ENCODE measurements around the gene NRARP. TPM values are rescaled to one million over a fixed set of nuclear protein-coding genes. Genes with fewer than 3 reads are reported as not detected.

NRARP gene
- total RNA-seq, 1 donor from 2014 or later, result 20.7 TPM

DNA sequence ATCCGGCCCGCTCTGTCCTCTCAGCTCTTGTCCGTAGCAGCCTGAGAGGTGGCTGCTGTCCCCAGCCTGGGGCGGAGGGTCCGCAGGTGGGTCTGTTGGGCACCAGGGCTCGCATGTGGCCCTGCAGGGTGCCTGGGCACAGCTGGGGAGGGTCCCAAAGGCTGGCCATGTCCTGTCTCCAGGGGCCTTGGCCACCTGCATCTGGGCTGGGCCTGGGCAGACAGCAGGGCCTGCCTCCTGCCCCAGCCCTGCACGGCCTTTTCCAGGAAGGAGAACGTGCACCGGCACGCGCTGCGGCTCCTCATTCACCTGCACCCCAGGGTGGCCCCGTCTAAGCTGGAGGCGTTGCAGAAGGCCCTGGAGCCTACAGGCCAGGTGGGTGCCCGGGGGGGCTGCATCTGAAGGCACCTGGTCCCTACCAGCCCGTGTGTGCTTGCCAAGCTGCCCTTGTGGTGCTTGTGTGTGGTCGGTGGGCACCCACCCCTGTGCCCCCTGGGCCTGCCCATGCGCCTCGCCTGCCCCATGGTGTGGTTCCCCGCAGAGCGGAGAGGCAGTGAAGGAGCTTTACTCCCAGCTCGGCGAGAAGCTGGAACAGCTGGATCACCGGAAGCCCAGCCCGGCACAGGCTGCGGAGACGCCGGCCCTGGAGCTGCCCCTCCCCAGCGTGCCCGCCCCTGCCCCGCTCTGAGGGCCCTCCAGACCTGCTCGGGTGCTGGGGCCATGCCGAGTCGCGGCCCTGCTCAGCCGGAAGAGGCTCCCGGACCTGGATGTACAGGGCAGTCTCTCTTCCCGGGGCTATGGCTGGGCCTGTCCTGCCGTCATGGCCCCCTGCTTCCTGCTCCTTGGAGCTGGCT is 29.6 kb downstream of the NRARP start:
- Mint-ChIP-seq H3K27me3 (ENCODE audit: insufficient read depth, low read depth) (peaks cover 8% of the 10 kb centered on the region), H3K36me3 (peaks cover 8% of the 10 kb centered on the region), H3K4me1 (peaks cover 14% of the 10 kb centered on the region), H3K27ac (no peak overlapping the region), H3K4me3 (no peak overlapping the region), H3K9me3 (no peaks in the 10 kb centered on the region)
- DNase-seq (ENCODE audit: low spot score), result no peak
- H3K27me3 ChIP-seq, result no peaks in the 10 kb centered on the region
- no peak overlapping the region for H2AFZ ChIP-seq (replicated peaks)
- H3K4me3 ChIP-seq, result no peak overlapping the region
- H4K20me1 ChIP-seq (ENCODE audit: low read depth), result no peaks in the 10 kb centered on the region
- peaks cover 14% of the 10 kb centered on the region for H3F3A ChIP-seq (ENCODE audit: low read depth)
- H3K9me3 ChIP-seq (ENCODE audit: low read depth), result no peaks in the 10 kb centered on the region
- TF ChIP-seq, protein P1, sequence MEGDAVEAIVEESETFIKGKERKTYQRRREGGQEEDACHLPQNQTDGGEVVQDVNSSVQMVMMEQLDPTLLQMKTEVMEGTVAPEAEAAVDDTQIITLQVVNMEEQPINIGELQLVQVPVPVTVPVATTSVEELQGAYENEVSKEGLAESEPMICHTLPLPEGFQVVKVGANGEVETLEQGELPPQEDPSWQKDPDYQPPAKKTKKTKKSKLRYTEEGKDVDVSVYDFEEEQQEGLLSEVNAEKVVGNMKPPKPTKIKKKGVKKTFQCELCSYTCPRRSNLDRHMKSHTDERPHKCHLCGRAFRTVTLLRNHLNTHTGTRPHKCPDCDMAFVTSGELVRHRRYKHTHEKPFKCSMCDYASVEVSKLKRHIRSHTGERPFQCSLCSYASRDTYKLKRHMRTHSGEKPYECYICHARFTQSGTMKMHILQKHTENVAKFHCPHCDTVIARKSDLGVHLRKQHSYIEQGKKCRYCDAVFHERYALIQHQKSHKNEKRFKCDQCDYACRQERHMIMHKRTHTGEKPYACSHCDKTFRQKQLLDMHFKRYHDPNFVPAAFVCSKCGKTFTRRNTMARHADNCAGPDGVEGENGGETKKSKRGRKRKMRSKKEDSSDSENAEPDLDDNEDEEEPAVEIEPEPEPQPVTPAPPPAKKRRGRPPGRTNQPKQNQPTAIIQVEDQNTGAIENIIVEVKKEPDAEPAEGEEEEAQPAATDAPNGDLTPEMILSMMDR (IDR thresholded peaks at IDR 0.05), result no peak
- TF ChIP-seq EZH2 (IDR thresholded peaks at IDR 0.05) (no peak), EZH2phosphoT487 (IDR thresholded peaks at IDR 0.05) (no peak)
- H3K4me2 ChIP-seq, result no peak overlapping the region
- H3K36me3 ChIP-seq, result no peaks in the 10 kb centered on the region
- H3K9ac ChIP-seq, result no peak overlapping the region
- H3K79me2 ChIP-seq (ENCODE audit: low read depth), result no peaks in the 10 kb centered on the region
- H3K27ac ChIP-seq, result no peak overlapping the region
- peaks cover 14% of the 10 kb centered on the region for H3K4me1 ChIP-seq

DNA sequence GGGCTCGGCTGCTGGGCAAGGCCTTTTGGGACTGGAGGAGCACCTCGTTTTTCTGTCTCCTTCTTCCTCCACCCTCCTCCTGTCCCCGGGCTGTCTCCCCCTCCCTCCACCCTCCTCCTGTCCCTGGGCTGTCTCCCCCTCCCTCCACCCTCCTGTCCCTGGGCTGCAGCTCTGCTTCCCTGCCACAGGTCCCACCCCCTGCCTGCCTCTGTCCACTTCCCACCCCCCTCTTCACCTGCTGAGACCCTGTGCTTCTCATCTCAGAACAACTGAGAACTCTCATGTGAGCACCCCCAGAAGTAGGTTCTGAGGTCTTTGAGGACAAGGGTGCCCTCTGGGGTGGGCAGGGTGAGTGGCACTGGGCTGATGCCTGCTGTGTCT is 30.4 kb downstream of the NRARP start:
- TF ChIP-seq, protein P1 (IDR thresholded peaks at IDR 0.05), result no peak
- TF ChIP-seq EZH2phosphoT487 (IDR thresholded peaks at IDR 0.05) (no peak), EZH2 (IDR thresholded peaks at IDR 0.05) (no peak)
- no peak overlapping the region for H3K4me2 ChIP-seq
- Mint-ChIP-seq H3K4me1 (peaks cover 10% of the 10 kb centered on the region), H3K9me3 (no peaks in the 10 kb centered on the region), H3K36me3 (peaks cover 8% of the 10 kb centered on the region), H3K27me3 (ENCODE audit: insufficient read depth, low read depth) (peaks cover 8% of the 10 kb centered on the region), H3K27ac (no peak overlapping the region), H3K4me3 (no peak overlapping the region)
- peaks cover 7% of the 10 kb centered on the region for H3F3A ChIP-seq (ENCODE audit: low read depth)
- H4K20me1 ChIP-seq (ENCODE audit: low read depth), result no peaks in the 10 kb centered on the region
- H3K79me2 ChIP-seq (ENCODE audit: low read depth), result no peaks in the 10 kb centered on the region
- H3K27ac ChIP-seq, result no peak overlapping the region
- no peak overlapping the region for H3K9ac ChIP-seq
- H2AFZ ChIP-seq (replicated peaks), result no peak overlapping the region
- no peak for DNase-seq (ENCODE audit: low spot score)
- peaks cover 6% of the 10 kb centered on the region for H3K4me1 ChIP-seq
- no peaks in the 10 kb centered on the region for H3K36me3 ChIP-seq
- H3K4me3 ChIP-seq, result no peak overlapping the region
- H3K9me3 ChIP-seq (ENCODE audit: low read depth), result no peaks in the 10 kb centered on the region
- no peaks in the 10 kb centered on the region for H3K27me3 ChIP-seq

DNA sequence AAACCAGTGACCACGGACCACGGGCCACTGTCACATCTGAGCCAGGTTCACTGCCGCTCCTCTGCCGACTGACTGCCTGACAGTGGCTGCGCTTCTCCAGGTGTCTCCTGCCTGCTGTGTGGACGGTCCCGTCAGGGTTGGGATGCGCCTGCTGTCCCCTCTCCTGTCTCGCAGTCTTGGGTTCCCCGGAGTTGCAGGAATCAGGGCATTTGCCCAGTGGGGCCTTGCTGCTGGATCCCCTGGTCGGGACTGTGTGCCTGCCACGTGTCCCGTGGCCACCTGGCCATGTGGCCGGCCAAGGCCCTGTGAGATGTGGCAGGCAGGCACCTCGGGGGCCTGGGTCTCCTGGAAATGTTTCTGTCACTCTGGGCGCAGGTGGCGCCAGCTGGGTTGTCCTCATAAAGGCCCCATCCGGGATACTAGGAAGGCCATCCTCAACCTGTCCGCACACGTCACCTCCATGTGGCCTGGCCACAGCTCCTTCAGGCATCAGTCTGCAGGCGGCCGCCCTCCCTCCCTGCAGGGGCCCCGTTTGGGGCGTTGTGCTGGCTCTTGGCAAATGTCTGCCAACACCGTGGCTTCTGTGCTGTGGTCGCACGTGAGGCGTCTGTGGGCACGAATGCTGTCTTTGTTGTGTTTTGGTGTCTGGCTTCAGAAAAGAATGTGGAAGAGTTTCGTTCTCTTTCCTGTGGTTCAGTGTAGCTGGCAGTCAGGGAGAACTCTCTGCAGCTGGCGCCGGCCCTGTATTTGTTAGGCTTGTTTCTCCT is 31.0 kb downstream of the NRARP start:
- H3K27ac ChIP-seq, result no peak overlapping the region
- Mint-ChIP-seq H3K27me3 (ENCODE audit: insufficient read depth, low read depth) (peaks cover 8% of the 10 kb centered on the region), H3K27ac (no peak overlapping the region), H3K4me1 (peaks cover 7% of the 10 kb centered on the region), H3K9me3 (no peaks in the 10 kb centered on the region), H3K4me3 (no peak overlapping the region), H3K36me3 (peaks cover 8% of the 10 kb centered on the region)
- H3K79me2 ChIP-seq (ENCODE audit: low read depth), result no peaks in the 10 kb centered on the region
- TF ChIP-seq, protein P1 (IDR thresholded peaks at IDR 0.05), result no peak
- TF ChIP-seq EZH2phosphoT487 (IDR thresholded peaks at IDR 0.05) (no peak), EZH2 (IDR thresholded peaks at IDR 0.05) (no peak)
- H2AFZ ChIP-seq (replicated peaks), result no peak overlapping the region
- no peaks in the 10 kb centered on the region for H3K27me3 ChIP-seq
- peaks cover under 1% of the 10 kb centered on the region for H3K4me1 ChIP-seq
- no peak overlapping the region for H3K4me2 ChIP-seq
- DNase-seq (ENCODE audit: low spot score), result no peak
- H3K9me3 ChIP-seq (ENCODE audit: low read depth), result no peaks in the 10 kb centered on the region
- peaks cover under 1% of the 10 kb centered on the region for H3F3A ChIP-seq (ENCODE audit: low read depth)
- no peaks in the 10 kb centered on the region for H3K36me3 ChIP-seq
- H3K4me3 ChIP-seq, result no peak overlapping the region
- no peak overlapping the region for H3K9ac ChIP-seq
- H4K20me1 ChIP-seq (ENCODE audit: low read depth), result no peaks in the 10 kb centered on the region

All from neural progenitor cell (in vitro differentiated cells).